SK-N-SH (cell line): Measurements from ENCODE around the gene TMEM167A. TPM values are rescaled to one million over a fixed set of nuclear protein-coding genes. Genes with fewer than 3 reads are reported as not detected.

Source experiments
- CTCF ChIA-PET: fragments of 300-600, 350-600 bp; formaldehyde crosslinking; extraction: SDS; loops from one replicate; lab custom pipeline; 2021; lab: Yijun Ruan, JAX
- POLR2A ChIA-PET: fragments of 350-600 bp; sonication (Branson Sonifier 250); formaldehyde crosslinking; extraction: SDS; loops from one replicate; lab custom pipeline; 2020; ENCODE audit warnings: antibody characterized with exemption, inconsistent platforms; lab: Yijun Ruan, JAX
- DNase-seq: peaks from one replicate; pipeline ENCODE4 v3.0.0; 2012
- H2AFZ ChIP-seq: fragments of 200-600 bp; sonication (generic); 2 replicates; pipeline ENCODE4 v1.8.1; 2016; ENCODE audit warnings: antibody characterized with exemption, mild to moderate bottlenecking, low read depth
- H3F3A ChIP-seq: fragments of 200-600 bp; sonication (generic); replicated peaks from 2 replicates; pipeline ENCODE3; 2016; ENCODE audit warnings: antibody characterized with exemption, mild to moderate bottlenecking; ENCODE audit not compliant: insufficient read depth
- H3K27ac ChIP-seq, 2 experiments: fragments of 200-500 bp in 1 of 2; fragments of 200-600 bp in 1 of 2; sonication (Bioruptor generic) in 1 of 2; sonication (generic), shearing (Covaris generic) in 1 of 2; 2 replicates each; pipeline versions ENCODE4 v1.5.1 to v1.6.1; 2014 to 2016; ENCODE audit warnings: low read depth in 2 of 2, inconsistent platforms in 1 of 2, low read length in 1 of 2, mild to moderate bottlenecking in 1 of 2, mixed read lengths in 1 of 2
- H3K27me3 ChIP-seq: fragments of 200-600 bp; sonication (generic), shearing (Covaris generic); 2 replicates; pipeline ENCODE4 v1.6.1; 2016; ENCODE audit warnings: mixed run types; ENCODE audit not compliant: insufficient read depth
- H3K36me3 ChIP-seq, 2 experiments: fragments of 200-500 bp in 1 of 2; fragments of 200-600 bp in 1 of 2; sonication (Bioruptor generic) in 1 of 2; sonication (generic) in 1 of 2; replicated peaks in 1 of 2; 2 replicates each; pipeline versions ENCODE3 to v1.5.1; 2014 to 2016; ENCODE audit warnings: low read length in 1 of 2, mild to moderate bottlenecking in 1 of 2; ENCODE audit not compliant: insufficient read depth in 2 of 2, control insufficient read depth in 1 of 2
- H3K4me1 ChIP-seq, 2 experiments: fragments of 200-500 bp in 1 of 2; fragments of 200-600 bp in 1 of 2; sonication (Bioruptor generic) in 1 of 2; sonication (generic), shearing (Covaris generic) in 1 of 2; 2 replicates each; pipeline versions ENCODE4 v1.5.1 to v1.6.1; 2014 to 2016; ENCODE audit warnings: low read depth in 1 of 2, low read length in 1 of 2, mixed run types in 1 of 2; ENCODE audit not compliant: insufficient read depth in 2 of 2, control insufficient read depth in 1 of 2
- H3K4me2 ChIP-seq: fragments of 200-600 bp; sonication (generic), shearing (Covaris generic); 2 replicates; pipeline ENCODE4 v1.6.1; 2017; ENCODE audit warnings: mixed run types
- H3K4me3 ChIP-seq, 2 experiments: fragments of 200-500 bp in 1 of 2; fragments of 200-600 bp in 1 of 2; sonication (Bioruptor generic) in 1 of 2; sonication (generic), shearing (Covaris generic) in 1 of 2; 2 replicates each; pipeline versions ENCODE4 v1.5.1 to v1.8.1; 2014 to 2016; ENCODE audit warnings: low read depth in 2 of 2, inconsistent platforms in 1 of 2, low read length in 1 of 2, mild to moderate bottlenecking in 1 of 2, mixed read lengths in 1 of 2, moderate library complexity in 1 of 2
- H3K79me2 ChIP-seq: fragments of 200-600 bp; sonication (generic); 2 replicates; pipeline ENCODE4 v1.8.1; 2017; ENCODE audit warnings: mild to moderate bottlenecking; ENCODE audit not compliant: insufficient read depth
- H3K9ac ChIP-seq: fragments of 200-600 bp; sonication (generic); 2 replicates; pipeline ENCODE4 v1.6.1; 2017; ENCODE audit warnings: mixed run types
- H3K9me2 ChIP-seq: fragments of 200-600 bp; sonication (generic); 2 replicates; pipeline ENCODE4 v1.6.1; 2017; ENCODE audit warnings: mixed run types
- H3K9me3 ChIP-seq: fragments of 200-600 bp; sonication (generic); 2 replicates; pipeline ENCODE4 v1.6.1; 2017; ENCODE audit warnings: mixed run types, mild to moderate bottlenecking, moderate library complexity
- H4K20me1 ChIP-seq: fragments of 200-600 bp; sonication (generic); 2 replicates; pipeline ENCODE4 v1.6.1; 2017; ENCODE audit warnings: mild to moderate bottlenecking, mixed run types; ENCODE audit not compliant: insufficient read depth
- CTCF ChIP-seq: fragments of 200-600 bp; sonication (generic); IDR thresholded peaks from 2 replicates; pipeline ENCODE4 v1.6.1; 2017; ENCODE audit warnings: antibody characterized with exemption, mild to moderate bottlenecking, moderate library complexity
- ELF1 ChIP-seq: IDR thresholded peaks from 2 replicates; pipeline ENCODE4 v1.4.0; 2012
- EP300 ChIP-seq, 2 experiments: IDR thresholded peaks; 2 replicates each; pipeline versions ENCODE4 v1.4.0 to v1.6.1; 2012; ENCODE audit warnings: borderline replicate concordance in 1 of 2, low read depth in 1 of 2, low read length in 1 of 2
- EZH2phosphoT487 ChIP-seq: fragments of 200-600 bp; sonication (generic); IDR thresholded peaks from 2 replicates; pipeline ENCODE4 v1.6.1; 2017; ENCODE audit warnings: low read depth, mixed run types, mild to moderate bottlenecking, antibody characterized with exemption, moderate library complexity, borderline replicate concordance
- FOSL2 ChIP-seq: IDR thresholded peaks from 2 replicates; pipeline ENCODE4 v1.4.0; 2012; ENCODE audit warnings: low read depth, mild to moderate bottlenecking, moderate library complexity, borderline replicate concordance
- FOXJ3 ChIP-seq: sonication (generic); formaldehyde crosslinking; IDR thresholded peaks from 2 replicates; pipeline ENCODE4 v1.5.1; 2020; ENCODE audit warnings: mild to moderate bottlenecking, missing genetic modification reagents
- GABPA ChIP-seq: IDR thresholded peaks from 2 replicates; pipeline ENCODE4 v1.4.0; 2012; ENCODE audit warnings: low read depth, mild to moderate bottlenecking
- RAD21 ChIP-seq: IDR thresholded peaks from 2 replicates; pipeline ENCODE4 v1.6.1; 2012; ENCODE audit warnings: mild to moderate bottlenecking, low read length
- RCOR1 ChIP-seq: fragments of 150-350 bp; IDR thresholded peaks from 2 replicates; pipeline ENCODE4 v1.6.1; 2017; ENCODE audit warnings: antibody characterized with exemption, low read length
- RFX5 ChIP-seq: IDR thresholded peaks from 2 replicates; pipeline ENCODE4 v1.6.1; 2012; ENCODE audit warnings: mild to moderate bottlenecking, improper control_type of control experiment, low read length
- RXRA ChIP-seq: IDR thresholded peaks from 2 replicates; pipeline ENCODE4 v1.4.0; 2012; ENCODE audit warnings: low read depth, mild to moderate bottlenecking, borderline replicate concordance
- SMC3 ChIP-seq: IDR thresholded peaks from 2 replicates; pipeline ENCODE4 v1.6.1; 2012; ENCODE audit warnings: low read depth, low read length, improper control_type of control experiment
- TCF12 ChIP-seq: IDR thresholded peaks from 2 replicates; pipeline ENCODE4 v1.4.0; 2012
- YY1 ChIP-seq: IDR thresholded peaks from 2 replicates; pipeline ENCODE4 v1.4.0; 2012; ENCODE audit warnings: low read depth, mild to moderate bottlenecking
- WGBS: methylation state at CpG from one replicate; pipeline ENCODE4 v1.1.6; 2017; ENCODE audit warnings: low lambda C conversion rate; 5-methylcytosine and 5-hydroxymethylcytosine counted together
- polyA plus RNA-seq, 3 experiments: library from polyadenylated mRNA; depleted of rRNA; stranded (reverse); fragments of >200 nt; gene quantifications; 2 replicates each; pipeline ENCODE4 v1.2.3, GENCODE V29; 2012
- TF ChIP-seq, protein P1 (sequence below): IDR thresholded peaks from 2 replicates; pipeline ENCODE4 v1.6.1; 2012; ENCODE audit warnings: mild to moderate bottlenecking, low read depth, low read length, moderate library complexity
- TF ChIP-seq, protein P2 (sequence below): fragments of 150-350 bp; IDR thresholded peaks from 2 replicates; pipeline ENCODE4 v1.6.1; 2017; ENCODE audit warnings: antibody characterized with exemption, low read length, low read depth, borderline replicate concordance

TMEM167A gene
- polyA plus RNA-seq, 1 of the 3 experiments (the other 2 are of a cell fraction): 23.7 TPM

DNA sequence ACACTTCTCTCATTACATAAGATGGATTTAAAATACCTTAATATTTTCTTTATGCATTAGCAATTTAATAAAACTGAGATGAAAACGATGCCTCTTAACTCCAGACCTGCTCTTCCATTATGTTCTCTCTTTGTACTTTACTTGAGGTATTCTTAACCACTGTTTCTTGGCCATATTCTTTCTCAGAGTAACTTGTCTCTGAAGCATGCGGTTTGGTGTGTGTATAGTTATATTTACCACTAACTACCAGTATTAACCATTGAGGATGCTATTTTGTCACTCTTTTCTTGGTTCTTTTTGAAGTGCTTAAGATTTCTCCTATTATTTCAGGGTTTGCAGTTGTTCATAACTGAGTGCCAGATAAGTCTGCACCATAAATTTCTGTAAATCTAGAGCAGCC is 17.9 kb downstream of the TMEM167A start:
- ChIA-PET POLR2A (no interaction called here), CTCF (interaction anchor here (0.7 kb wide), 1 partner anchor 8 kb away, joined by 3 read pairs; no protein-coding TSS in a partner anchor)
- H3K27me3 ChIP-seq: no peaks in the 10 kb centered on the region
- peaks cover 0 to 11% of the 10 kb centered on the region in 2 experiments; a peak in 2 of 4 replicates for H3K4me1 ChIP-seq
- H3K9me3 ChIP-seq: no peaks in the 10 kb centered on the region
- no peak overlapping the region for H3K4me2 ChIP-seq
- H3K4me3 ChIP-seq: no peak overlapping the region
- H3K27ac ChIP-seq: peak overlapping the region; percentile 4 to 88; a peak in 3 of 4 replicates
- 60% methylated on average over 2 of the region's 2 CpGs for WGBS
- TF ChIP-seq, protein P1, sequence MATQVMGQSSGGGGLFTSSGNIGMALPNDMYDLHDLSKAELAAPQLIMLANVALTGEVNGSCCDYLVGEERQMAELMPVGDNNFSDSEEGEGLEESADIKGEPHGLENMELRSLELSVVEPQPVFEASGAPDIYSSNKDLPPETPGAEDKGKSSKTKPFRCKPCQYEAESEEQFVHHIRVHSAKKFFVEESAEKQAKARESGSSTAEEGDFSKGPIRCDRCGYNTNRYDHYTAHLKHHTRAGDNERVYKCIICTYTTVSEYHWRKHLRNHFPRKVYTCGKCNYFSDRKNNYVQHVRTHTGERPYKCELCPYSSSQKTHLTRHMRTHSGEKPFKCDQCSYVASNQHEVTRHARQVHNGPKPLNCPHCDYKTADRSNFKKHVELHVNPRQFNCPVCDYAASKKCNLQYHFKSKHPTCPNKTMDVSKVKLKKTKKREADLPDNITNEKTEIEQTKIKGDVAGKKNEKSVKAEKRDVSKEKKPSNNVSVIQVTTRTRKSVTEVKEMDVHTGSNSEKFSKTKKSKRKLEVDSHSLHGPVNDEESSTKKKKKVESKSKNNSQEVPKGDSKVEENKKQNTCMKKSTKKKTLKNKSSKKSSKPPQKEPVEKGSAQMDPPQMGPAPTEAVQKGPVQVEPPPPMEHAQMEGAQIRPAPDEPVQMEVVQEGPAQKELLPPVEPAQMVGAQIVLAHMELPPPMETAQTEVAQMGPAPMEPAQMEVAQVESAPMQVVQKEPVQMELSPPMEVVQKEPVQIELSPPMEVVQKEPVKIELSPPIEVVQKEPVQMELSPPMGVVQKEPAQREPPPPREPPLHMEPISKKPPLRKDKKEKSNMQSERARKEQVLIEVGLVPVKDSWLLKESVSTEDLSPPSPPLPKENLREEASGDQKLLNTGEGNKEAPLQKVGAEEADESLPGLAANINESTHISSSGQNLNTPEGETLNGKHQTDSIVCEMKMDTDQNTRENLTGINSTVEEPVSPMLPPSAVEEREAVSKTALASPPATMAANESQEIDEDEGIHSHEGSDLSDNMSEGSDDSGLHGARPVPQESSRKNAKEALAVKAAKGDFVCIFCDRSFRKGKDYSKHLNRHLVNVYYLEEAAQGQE: no peak
- TF ChIP-seq RAD21 (no peak), EP300 (IDR thresholded peaks at IDR 0.05; ENCODE audit: borderline replicate concordance in 1 of 2, low read depth in 1 of 2, low read length in 1 of 2) (no peak), ELF1 (no peak), FOSL2 (no peak), YY1 (no peak), GABPA (no peak), RXRA (no peak), FOXJ3 (CRISPR knock-in tag) (no peak), RCOR1 (no peak), TCF12 (no peak), CTCF (no peak), SMC3 (no peak), EZH2phosphoT487 (no peak), RFX5 (no peak)
- TF ChIP-seq, protein P2, sequence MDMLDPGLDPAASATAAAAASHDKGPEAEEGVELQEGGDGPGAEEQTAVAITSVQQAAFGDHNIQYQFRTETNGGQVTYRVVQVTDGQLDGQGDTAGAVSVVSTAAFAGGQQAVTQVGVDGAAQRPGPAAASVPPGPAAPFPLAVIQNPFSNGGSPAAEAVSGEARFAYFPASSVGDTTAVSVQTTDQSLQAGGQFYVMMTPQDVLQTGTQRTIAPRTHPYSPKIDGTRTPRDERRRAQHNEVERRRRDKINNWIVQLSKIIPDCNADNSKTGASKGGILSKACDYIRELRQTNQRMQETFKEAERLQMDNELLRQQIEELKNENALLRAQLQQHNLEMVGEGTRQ: no peak
- TF ChIP-seq, all 33 proteins: peak for 0
- peaks cover 27% of the 10 kb centered on the region for H4K20me1 ChIP-seq
- H3K79me2 ChIP-seq: peaks cover 74% of the 10 kb centered on the region
- peaks cover 23% of the 10 kb centered on the region for H3F3A ChIP-seq
- H2AFZ ChIP-seq: no peak overlapping the region
- peaks cover 54 to 80% of the 10 kb centered on the region in 2 experiments for H3K36me3 ChIP-seq
- H3K9me2 ChIP-seq: no peaks in the 10 kb centered on the region
- DNase-seq: no peak
- no peak overlapping the region for H3K9ac ChIP-seq
